NK-92 (cell line): ENCODE data around the gene ADGRL1.

Experiments
- DNase-seq: peaks from one replicate; lab custom pipeline; 2025; ENCODE audit not compliant: unreplicated experiment; lab: John Stamatoyannopoulos, UW

Gene ADGRL1

GRCh38 chr19:14114854-14115253, 91.1 kb downstream of the ADGRL1 start:
- DNase-seq = no peak

- no peak for DNase-seq
Measured at GRCh38 chr19:14114439-14114838, 91.5 kb downstream of the ADGRL1 start.

GRCh38 chr19:14113762-14114414, 92.1 kb downstream of the ADGRL1 start:
- no peak for DNase-seq

- DNase-seq = no peak
Measured at GRCh38 chr19:14112809-14113385, 93.1 kb downstream of the ADGRL1 start.

GRCh38 chr19:14112051-14112808, 93.7 kb downstream of the ADGRL1 start:
- DNase-seq = no peak

- no peak for DNase-seq
Measured at GRCh38 chr19:14111486-14111885, 94.5 kb downstream of the ADGRL1 start.

- no peak for DNase-seq
Measured at GRCh38 chr19:14110650-14111049, 95.3 kb downstream of the ADGRL1 start.

- DNase-seq = no peak
Measured at GRCh38 chr19:14107581-14108461, 98.1 kb downstream of the ADGRL1 start.

GRCh38 chr19:14106840-14107239, 99.1 kb downstream of the ADGRL1 start:
- DNase-seq = no peak

- no peak for DNase-seq
Measured at GRCh38 chr19:14105680-14106079, 100.3 kb downstream of the ADGRL1 start.

GRCh38 chr19:14103310-14103709, 102.7 kb downstream of the ADGRL1 start:
- DNase-seq = no peak

- no peak for DNase-seq
Measured at GRCh38 chr19:14102756-14103155, 103.2 kb downstream of the ADGRL1 start.

- no peak for DNase-seq
Measured at GRCh38 chr19:14102102-14102696, 103.8 kb downstream of the ADGRL1 start.

GRCh38 chr19:14101003-14101545, 104.9 kb downstream of the ADGRL1 start:
- no peak for DNase-seq
